NOMO-1 treated with dmso at 0.1 percent for 144 hours (cell line): ENCODE measurements around the gene GRAMD4.

Experiments
- DNase-seq: peaks from one replicate; lab custom pipeline; 2025; ENCODE audit not compliant: unreplicated experiment; lab: John Stamatoyannopoulos, UW

Gene GRAMD4

DNA sequence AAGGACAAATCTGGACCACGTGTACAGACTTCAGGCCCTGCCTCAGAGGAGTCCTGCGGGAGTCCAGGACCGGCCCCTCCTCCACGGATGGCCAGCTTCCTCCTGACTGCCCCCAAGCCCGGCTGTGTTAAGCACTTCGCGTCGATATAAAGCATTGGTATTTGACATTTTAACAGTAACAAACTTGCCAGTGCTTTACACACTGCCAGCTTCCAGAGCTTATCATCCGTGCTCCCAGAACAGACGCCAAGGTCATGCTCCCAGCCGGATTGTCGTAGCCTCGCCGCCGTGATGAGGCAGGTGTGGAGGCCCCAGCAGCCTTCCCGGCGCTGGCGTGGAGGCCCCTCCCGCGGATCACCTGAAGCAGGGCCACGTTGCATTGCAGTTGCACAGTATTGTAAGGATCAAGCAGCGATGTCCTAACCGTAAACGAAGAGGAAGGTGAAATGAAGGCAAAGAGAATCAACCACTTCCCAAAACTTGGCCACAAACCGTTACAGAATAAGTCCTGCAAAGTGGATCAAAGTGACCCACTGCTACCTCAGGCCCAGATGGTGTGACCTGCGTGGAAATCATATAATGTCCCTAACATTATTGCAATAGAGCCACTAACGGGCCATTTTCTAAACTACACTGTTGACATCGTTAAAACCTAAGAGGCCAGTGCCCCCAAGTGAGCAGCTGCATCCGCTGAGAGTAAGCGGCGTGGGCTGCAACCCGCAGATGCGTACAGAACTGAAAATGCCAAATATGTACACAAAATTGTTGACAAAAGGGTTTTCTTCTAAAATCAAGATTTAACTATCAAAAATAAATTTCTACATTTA lies 66.2 kb downstream of the GRAMD4 start:
- peak; percentile 49 for DNase-seq

DNA sequence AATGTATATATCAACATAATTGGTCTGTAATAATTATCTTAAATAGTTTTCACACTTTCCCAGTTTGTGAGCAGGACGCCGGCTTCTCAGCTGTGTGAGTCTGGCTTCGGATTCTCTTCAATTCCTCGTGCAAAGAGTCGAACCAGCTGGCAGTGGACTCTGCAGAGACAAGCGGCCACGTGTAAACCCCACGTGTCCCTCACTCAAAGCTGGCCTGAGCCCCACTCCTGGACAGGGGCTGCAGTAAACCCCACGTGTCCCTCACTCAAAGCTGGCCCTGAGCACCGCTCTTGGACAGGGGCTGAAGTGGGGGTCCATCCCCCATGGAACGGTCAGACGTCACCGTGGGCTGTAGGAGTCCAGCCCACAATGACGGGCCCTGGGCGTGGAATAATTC lies 66.9 kb downstream of the GRAMD4 start:
- no peak for DNase-seq

DNA sequence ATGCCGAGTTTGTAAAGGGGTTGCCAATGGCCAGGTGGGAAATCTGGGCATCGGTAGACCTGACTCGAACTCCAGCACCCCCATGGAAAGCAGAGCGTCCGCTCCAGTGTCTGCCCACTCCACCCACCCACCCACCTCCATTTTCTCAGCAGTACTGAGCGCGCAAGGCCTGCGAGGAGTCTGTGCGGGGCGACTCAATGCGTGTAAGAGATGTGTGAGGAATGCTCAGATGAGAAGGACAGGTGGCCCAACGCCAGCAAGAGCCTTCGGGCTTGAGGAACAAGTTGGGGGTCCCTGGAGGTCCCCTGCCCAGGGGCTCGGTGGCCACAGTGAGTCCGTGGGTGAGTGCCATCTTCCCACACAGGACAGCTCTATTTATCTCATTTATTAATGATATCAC lies 67.3 kb downstream of the GRAMD4 start:
- DNase-seq, result no peak

DNA sequence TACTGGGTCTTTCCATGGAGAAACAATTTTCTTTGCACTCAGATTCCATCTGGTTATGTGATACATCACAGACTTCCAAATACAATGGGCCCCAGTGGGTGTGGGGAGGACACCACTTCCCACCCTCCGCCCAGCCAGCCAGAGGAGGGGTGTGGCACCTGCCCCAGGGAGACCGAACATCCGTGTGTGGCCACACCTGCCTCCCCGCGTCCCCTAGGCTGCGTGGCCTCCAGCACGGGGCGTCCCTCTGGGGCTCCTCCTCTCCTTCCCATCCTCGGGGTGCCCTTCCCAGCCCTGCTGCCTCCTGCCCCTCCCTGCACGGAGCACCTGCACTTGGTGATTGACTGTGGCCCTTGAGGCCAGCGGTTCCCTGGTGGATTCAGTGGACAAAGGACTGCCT lies 68.8 kb downstream of the GRAMD4 start:
- DNase-seq, result no peak

DNA sequence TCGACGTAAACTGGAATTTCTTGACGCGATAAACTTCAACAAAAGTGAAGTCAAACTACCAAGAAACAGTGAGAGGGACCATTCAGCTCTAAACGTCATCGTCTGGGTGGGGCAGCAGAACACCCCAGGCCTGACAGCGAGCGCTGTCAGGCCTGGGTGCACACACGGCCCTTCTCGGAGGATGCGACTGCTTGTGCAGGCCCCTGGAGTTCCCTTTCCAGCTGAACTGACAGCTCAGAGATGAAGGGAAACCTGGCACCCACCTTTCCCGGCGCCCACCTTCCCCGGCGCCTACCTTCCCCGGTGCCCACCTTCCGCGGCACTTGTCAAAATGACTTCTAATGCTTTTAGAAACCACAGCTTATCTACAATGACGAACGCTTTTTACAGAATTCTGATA lies 70.0 kb downstream of the GRAMD4 start:
- DNase-seq, result no peak

DNA sequence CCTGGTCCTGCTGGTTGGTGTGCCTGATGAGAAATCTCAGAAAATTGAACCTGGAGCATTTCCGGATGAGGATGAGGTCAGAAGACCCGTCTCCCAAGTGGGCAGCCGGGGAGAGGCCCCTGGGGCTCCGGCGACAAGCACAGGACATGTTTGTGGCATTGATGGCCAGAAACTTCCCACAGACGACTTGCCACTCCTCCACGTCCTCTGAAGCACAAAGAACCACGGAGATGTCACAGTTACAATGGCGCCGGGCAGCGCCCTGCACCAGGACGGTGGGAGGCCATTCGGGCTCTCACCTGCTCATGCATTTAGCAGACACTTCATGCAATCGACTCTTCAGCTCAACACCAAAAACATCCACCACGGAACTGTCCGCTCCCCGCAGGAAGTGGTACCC lies 71.4 kb downstream of the GRAMD4 start:
- DNase-seq, result no peak

DNA sequence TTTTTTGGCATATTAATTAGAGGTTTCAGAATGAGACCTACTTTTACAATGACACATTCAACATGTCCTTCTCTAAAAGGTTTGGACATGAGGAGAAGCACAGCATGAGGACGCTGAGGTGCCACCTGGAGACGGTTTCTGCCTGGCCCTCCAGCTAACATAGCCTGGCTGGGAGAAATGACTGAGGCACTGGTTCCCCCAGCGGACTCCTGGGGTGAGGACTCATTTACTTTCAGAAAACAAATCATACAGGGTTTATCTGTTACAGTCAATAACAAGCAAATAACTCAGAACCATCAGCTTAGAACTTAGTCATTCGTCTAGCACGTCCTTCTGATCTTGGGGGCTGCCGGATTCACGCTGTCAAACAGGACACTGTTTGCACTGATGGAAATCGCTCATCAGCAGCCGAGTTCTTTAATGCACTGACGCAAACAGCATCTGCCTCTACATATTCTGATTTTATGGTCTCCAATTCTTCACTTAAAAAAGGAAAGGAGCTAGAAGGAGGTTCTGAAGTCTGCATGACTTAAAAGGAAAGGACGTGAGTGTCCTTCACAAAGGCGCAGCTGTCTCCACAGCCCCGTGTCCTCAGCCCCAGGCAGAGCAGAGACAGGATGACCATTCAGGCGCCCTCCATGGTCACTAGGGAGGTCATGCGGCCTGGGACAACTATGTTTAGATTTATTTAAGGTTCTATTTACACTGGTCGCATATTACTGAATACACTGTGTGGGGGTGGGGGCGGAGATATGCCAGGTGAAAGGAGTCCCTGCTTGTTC lies 73.6 kb downstream of the GRAMD4 start:
- no peak for DNase-seq

DNA sequence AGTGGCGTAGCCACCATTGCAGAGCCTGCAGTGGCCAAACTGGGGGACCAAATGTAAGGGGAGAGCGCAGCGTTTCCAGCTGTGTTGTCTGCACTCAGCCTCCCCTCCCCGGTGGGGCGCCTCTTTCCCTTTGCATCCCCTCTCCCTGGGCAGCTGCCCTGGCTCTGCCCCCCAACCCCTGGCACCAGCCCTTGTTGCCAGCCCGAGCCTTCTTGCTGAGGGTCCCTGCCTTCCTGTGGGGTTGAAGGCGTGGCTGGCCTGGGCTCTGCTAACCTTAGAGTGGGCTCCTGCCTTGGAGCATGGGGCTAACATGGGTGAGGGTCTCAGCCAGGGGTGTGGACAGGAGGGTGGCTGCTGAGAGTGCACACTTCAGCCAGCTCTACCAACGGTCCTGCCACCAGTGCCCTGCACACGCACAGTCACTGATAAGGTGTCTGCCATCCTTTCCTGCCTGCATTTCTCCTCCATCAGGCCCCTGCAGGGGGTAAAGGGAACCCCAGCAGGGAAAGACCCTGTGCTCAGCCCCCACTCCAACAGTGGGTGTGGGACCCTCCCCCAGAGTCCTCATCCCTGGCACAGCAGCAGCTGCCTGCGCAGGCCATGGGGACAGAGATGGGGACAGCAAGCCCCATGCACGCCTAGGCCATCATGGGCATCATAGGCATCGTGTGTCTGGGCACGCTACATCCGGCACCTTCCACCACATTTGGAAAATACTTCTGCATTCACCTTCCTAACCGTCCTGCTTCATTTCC lies 74.4 kb downstream of the GRAMD4 start:
- no peak for DNase-seq

DNA sequence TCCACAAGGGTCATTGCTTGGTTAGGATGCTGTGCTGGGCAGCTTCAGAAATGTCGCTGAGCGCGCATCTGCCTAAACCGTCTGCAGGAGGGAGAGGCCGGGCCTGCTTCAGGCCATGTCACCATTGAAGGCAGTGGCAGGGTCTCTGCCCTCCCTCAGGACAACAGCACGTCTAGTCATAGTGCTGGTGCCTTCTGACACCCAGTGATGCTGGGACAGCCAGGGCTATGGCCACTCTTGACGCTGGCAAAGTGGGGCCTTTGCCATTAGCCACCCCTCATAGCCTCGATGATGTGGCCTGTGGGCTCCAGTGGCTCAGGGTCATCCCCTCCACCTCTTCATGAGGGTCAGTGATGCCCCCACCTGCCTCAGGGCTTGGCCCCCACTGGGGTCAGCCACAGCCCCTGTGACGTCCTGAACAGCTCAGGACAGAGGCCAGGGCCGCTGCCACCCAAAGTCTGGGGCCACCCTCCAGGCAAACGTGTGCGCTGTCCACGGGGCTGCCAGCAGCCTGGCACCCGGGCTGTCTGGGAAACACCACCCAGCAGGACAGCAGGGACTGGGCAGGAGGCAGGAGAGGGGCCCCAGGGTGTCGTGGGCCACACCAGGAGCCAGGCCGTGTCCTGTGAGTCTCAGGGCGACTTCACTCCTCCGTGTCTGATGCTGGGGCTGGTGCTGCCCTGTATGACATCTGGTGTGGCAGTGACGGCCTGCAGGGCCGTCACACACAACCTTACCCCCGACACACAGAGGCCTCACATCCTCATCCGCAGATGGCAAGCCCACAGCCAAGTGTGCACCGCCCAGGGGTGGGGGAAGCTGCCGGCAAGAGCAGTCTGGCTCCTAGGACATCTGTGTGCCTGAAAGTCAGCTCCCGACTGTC lies 75.4 kb downstream of the GRAMD4 start:
- DNase-seq, result no peak

DNA sequence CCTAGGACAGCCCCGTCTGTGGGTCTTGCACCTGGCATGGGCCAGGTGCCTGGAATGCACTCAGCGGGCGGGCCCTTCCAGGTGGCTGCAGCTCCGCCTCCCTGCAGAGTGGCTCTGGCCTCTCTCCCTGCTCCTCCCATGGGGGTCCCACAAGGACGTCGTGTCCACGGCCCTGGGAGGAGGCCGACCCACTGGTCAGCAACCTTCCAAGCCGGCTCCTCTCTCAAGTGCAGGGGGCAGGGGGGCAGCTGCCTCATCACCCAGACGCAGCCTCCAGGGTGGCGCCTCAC lies 76.0 kb downstream of the GRAMD4 start:
- no peak for DNase-seq

DNA sequence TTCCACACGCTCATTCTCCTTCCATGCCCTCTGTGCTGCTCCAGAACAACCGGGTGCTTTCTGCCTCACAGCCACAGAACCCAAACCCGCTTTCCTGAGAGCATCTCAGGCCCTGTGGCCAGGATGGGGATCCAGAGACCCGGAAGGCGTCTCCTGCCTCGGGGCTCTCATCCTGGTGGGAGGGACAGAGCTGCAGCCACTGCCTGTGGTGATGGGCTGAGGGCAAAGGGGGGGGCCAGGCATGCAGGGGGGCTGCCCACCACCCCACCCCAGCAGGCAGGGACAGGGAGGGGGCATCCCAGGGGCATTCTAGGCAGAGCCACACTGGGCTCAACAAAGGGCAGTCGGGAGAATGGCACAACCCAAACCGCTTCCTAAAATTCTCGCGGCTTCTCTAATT lies 76.4 kb downstream of the GRAMD4 start:
- no peak for DNase-seq

DNA sequence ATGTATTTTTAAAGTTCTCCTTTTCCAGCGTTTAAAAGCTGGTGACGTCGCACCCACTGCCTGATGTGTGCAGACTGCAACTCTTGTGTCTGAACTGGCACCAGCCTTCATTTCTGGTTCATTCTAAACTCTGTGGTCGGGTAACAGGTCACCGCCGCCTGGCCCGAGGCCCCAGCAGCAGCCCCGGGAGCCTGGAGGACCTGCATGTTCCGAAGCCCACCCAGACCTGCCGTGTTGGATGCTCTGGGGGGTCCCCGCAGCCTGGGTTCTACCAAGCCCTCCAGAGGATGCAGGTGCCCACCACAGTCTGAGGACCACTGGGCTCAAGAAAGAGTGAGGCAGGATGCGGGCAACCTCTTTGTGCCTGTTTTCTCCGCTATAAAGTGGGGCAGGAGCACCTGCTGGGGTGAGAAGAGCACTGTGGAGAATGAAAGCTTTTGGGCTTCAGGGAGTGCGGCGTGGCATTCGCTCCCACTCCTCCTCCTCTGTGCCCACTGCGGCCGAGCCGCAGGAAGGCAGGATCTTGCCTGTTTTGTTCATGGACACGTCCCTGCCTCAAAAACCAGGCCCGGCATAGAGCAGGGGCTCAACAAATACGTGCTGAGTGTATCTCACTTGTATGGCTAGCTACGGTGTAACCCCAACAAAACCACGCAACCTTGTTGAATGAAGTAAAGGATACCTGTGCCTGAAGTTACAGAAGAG lies 77.8 kb downstream of the GRAMD4 start:
- no peak for DNase-seq

DNA sequence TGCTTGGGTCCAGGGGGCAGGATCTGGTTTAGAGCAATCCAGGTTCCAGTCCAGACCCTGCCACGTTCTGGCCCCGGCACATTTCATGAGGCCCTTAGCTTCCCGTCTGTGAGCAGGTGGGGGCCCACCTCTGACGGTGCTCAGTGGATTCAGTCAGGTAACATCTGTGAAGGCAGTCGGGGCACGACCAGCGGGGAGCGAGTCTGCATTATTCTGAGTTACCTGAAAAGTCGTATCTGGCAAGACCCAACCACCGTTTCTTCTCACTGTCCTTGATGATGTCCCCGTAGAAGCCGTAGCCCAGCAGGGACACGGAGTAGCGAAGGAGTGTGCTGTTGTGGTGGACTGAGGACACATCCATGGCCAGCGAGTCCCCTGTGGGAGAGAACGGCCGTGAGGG lies 78.9 kb downstream of the GRAMD4 start:
- DNase-seq, result no peak

DNA sequence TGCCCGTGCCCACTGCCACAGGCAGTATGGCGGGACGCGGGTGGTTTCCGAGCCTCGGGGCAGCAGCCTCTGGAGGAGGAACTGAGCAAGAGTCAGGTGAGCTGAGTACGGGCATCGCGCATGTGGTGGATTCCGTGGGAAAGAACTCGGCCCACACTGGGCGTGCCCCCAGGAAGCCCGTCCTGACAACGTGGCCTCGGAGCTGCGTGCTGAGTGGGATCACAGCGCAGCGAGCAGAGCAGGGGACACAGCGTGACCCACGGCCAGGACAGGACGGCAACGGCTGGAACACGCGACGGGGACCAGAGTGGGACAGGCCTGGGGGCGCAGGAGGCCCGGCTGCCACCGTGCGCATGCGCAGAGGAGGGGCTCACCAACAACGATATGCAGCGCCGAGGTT lies 81.1 kb downstream of the GRAMD4 start:
- DNase-seq, result no peak

DNA sequence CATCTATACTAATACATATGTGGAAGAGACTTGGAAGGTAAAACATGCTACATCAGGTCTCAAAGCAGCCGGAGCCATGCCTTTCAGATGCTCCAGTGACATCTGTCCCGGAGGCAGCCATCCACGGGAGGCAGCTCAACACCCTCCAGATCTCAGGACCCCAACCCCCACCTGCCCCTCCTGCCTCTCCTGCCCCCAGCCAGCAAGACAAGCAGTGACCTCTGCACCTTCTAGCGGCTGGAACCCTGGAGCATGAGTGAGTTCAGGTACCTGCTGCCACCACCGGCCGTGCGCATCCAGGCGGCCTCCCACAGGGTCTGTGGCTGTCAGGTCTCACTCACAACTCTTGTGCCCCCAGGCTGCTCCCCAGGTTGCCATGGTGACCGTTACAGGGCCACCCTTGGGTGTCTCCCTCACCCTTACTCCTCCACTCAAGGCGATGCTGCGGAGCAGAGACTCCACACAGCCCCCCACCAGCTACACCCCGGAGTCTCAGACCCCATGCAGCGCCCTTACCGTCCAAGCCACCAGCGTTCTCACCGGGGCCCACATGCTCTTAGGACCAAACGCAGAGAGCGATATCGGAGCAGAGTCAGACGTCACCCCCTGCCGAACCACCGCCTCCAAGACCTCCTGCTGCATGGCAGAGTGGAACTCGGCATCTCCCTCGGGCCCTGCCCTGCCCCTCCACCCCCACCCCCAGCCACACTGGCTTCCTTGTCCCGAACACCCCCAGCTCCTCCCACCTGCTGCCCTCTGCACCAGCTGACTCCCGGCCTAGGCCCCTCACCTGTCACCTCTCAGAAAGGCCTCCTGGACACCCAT lies 83.2 kb downstream of the GRAMD4 start:
- DNase-seq, result no peak

DNA sequence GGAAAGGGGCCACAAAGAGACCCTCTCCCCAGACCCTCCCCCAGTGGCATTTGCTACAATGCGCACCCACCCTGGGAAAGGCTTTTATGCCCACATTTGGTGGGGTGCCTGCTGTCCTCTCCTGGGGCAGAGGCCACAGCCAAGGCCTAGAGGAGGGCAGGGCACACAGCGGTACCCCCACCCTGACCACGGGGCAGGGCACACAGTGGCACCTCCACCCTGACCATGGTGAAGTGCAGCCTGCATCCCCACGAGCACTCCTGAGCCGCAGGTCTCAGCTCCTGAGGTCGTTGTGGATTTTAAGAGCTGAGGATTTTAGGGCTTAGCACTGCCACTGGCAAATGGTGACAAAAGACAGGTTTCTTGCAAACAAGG lies 83.8 kb downstream of the GRAMD4 start:
- DNase-seq, result no peak

DNA sequence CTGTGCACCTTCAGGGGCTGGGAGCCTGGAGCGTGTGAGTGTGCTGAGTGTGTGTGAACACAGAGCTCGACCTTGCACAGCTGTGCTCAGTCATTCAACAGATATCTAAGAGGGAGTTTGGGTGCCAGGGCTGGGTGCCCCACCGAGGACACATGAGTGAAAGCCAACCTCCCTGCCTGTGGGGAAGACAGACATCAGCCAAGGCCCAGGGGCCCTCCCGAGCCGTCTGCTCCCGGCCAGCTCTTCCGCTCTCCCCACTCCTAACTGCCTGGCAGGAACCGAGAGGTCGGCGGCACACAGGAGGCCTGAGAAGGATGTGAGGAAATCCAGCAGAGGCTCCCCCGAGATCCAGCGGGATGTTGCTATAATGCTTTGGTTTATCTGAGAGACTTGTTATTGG lies 85.9 kb downstream of the GRAMD4 start:
- no peak for DNase-seq

DNA sequence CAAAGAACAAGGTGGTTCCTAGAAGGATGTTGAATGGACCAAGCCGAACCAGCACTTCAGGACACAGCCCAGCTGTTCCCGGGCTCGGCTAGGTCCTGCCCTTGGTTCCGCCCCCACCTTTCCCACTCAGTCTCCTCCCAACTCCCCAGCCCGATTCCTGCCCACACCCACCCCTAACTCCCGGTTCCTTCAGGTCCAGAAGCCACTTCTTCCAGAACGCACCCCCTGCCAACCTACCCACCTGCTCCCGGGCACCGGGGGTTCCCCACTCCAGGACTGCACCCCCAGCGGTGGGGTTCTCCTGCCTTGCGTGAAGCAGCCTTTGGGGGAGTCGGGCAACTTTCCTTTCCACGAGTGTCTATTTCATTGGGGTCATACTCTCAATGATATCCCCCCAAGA lies 87.1 kb downstream of the GRAMD4 start:
- no peak for DNase-seq

DNA sequence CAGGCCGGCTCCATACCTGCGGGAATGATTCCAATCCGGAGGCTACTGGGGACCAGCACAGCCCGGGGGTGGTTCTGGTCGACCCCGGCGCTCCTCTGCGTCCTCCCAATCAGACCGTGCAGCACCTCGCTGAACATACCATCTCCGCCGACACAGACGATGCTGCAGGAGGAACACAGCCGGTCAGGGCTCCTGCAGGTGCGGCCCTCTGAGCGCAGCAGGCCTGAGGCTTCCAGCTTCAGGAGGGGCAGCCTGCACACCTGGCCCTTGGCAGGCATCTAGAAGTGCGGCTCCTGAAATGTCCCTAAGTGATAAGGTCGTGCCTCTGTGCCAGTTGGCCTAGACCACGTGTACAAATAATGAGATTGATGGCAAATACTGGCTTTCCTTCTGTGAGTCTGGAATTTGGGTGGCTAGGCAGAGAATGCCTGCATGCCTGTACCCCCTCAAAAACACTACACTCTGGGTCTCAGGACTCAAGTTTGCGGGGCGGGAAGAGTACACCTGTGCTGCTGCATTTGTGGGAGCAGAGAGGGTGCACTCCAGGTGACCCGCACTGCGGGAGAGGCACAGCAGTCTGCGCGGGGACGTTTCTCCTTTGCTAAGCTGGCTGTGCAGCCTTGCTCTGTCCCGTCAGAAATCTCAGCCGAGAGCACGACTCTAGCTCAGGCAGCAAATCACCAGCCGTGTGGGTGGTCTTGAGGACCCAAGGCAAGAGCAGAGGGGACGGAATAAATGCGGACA lies 87.8 kb downstream of the GRAMD4 start:
- no peak for DNase-seq
